ENCODE data around the gene RMDN2. TPM values are rescaled to one million over a fixed set of nuclear protein-coding genes. Genes with fewer than 3 reads are reported as not detected.

The RMDN2 gene
- total RNA-seq, 4 donors from 2014 or later: 12.5 to 19.2 (median 14.3) TPM

DNA sequence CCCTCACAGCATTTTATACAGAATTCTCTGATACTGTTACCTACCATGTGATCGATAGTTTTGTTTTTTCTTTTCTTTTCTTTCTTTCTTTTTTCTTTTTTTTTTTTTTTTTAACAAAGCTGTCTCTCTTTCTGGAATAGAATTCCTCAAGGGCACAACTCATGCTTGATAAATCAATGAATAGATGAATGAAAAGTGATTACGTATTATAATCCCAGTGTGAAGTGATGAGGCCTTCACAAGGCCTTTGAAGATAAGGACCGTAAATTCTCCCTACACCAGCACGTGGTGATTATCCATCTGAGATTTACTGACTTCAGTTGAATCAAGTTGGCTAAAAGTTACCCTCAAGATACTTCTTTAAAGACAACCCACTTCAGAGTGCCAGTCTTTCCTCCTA is 46.6 kb upstream of the RMDN2 start:
- H3K9me3 ChIP-seq: no peaks in the 10 kb centered on the region
- no peak for TF ChIP-seq POLR2A (IDR thresholded peaks at IDR 0.05)
- no peak for TF ChIP-seq CTCF (IDR thresholded peaks at IDR 0.05)
- intact Hi-C loops (cut with DNase I; ENCODE audit: low total_unique reads): loop anchor here (5.0 kb wide), 1 partner anchor 461 kb away; no protein-coding TSS in a partner anchor

DNA sequence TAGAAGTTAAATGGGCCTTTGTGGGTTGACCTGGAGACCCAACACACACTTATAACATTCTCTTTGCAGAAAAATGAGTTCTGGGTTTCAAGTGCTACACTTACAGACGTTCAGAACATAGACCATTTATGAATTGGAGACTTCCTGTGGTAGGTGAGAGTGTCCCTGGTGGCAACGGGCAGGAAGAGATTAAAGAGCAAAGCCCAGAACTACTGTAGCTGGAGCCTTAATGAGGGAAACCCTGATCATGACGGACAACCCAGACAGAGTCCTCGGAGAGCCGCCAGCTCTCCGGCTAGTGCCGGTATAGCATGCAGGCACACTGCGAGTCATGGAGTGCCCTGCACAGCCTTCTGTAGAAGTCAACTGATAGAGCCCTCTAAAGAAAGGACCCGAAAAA is 44.5 kb upstream of the RMDN2 start:
- no peaks in the 10 kb centered on the region for H3K9me3 ChIP-seq
- DNase-seq: no peak
- intact Hi-C loops (cut with DNase I; ENCODE audit: low total_unique reads): no loop called here

More for the DNA sequence above, 46.6 kb upstream of the RMDN2 start:
- H3K36me3 ChIP-seq: no peaks in the 10 kb centered on the region
- H3K4me1 ChIP-seq: no peaks in the 10 kb centered on the region
- H3K27me3 ChIP-seq: no peaks in the 10 kb centered on the region
- no peak for DNase-seq
- H3K4me3 ChIP-seq: no peak overlapping the region
- H3K27ac ChIP-seq: no peak overlapping the region

DNA sequence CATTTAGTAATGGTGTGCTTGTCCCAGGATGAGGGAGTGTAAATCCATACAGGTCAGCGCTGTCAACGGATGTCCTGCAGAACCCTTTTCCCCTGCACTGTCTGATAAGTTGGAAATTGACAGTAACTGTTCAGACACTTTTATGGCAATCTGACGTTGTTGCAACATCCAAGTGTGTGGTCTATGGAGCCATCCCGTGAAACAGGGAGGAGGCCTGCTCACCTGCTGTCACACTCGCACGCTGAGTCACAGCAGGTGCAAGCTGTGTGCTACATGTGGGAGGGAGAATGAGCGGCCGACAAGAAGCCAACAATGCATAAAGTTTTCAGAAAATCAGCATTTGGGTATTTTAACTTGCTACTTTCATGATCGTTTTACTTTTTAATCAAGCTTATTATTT is 43.7 kb upstream of the RMDN2 start:
- Histone ChIP-seq H3K36me3 (no peaks in the 10 kb centered on the region), H3K4me1 (no peaks in the 10 kb centered on the region), H3K4me3 (no peak overlapping the region), H3K27ac (no peak overlapping the region), H3K9me3 (no peaks in the 10 kb centered on the region), H3K27me3 (no peaks in the 10 kb centered on the region)
- intact Hi-C loops (cut with DNase I; ENCODE audit: low total_unique reads): no loop called here
- no peak for DNase-seq
- TF ChIP-seq CTCF (IDR thresholded peaks at IDR 0.05): no peak
- TF ChIP-seq POLR2A (IDR thresholded peaks at IDR 0.05): no peak

More for the DNA sequence above, 44.5 kb upstream of the RMDN2 start:
- H3K36me3 ChIP-seq: no peaks in the 10 kb centered on the region
- no peaks in the 10 kb centered on the region for H3K27me3 ChIP-seq
- TF ChIP-seq CTCF (IDR thresholded peaks at IDR 0.05) (no peak), POLR2A (IDR thresholded peaks at IDR 0.05) (no peak)
- H3K4me1 ChIP-seq: no peaks in the 10 kb centered on the region
- no peak overlapping the region for H3K4me3 ChIP-seq
- H3K27ac ChIP-seq: no peak overlapping the region

- TF ChIP-seq POLR2A (IDR thresholded peaks at IDR 0.05): no peak
- no peak for TF ChIP-seq CTCF (IDR thresholded peaks at IDR 0.05)
These were observed 43.1 kb upstream of the RMDN2 start for GRCh38 chr2:37882036-37882435.

GRCh38 chr2:37883518-37883917 is 41.6 kb upstream of the RMDN2 start:
- DNase-seq: no peak
- intact Hi-C loops (cut with DNase I; ENCODE audit: low total_unique reads): no loop called here
- H3K4me1 ChIP-seq: no peaks in the 10 kb centered on the region
- H3K27me3 ChIP-seq: no peaks in the 10 kb centered on the region
- no peaks in the 10 kb centered on the region for H3K36me3 ChIP-seq
- H3K4me3 ChIP-seq: no peak overlapping the region
- no peaks in the 10 kb centered on the region for H3K9me3 ChIP-seq
- TF ChIP-seq CTCF (IDR thresholded peaks at IDR 0.05): no peak
- no peak for TF ChIP-seq POLR2A (IDR thresholded peaks at IDR 0.05)
- no peak overlapping the region for H3K27ac ChIP-seq

More at GRCh38 chr2:37882036-37882435, 43.1 kb upstream of the RMDN2 start:
- H3K27me3 ChIP-seq: no peaks in the 10 kb centered on the region
- DNase-seq: no peak
- no peak overlapping the region for H3K27ac ChIP-seq
- intact Hi-C loops (cut with DNase I; ENCODE audit: low total_unique reads): no loop called here
- no peak overlapping the region for H3K4me3 ChIP-seq
- no peaks in the 10 kb centered on the region for H3K9me3 ChIP-seq
- H3K36me3 ChIP-seq: no peaks in the 10 kb centered on the region
- H3K4me1 ChIP-seq: no peaks in the 10 kb centered on the region

Data from uterus (tissue), 4 donors.